Stimulated activated CD8-positive, alpha-beta memory T cell treated with anti-CD3 and anti-CD28 coated beads, Interleukin-7, amount 100 ng/mL, for 1 hour (primary cell): ENCODE results near the gene SFRP5.
A peak's percentile ranks its signal among the peaks of the same experiment; 100 is the strongest.

Experiments
- DNase-seq, 2 donors: peaks; one replicate each; pipeline ENCODE4 v3.0.0-alpha.2; 2020; ENCODE audit warnings: low read depth in 2 of 2

Gene SFRP5

GRCh38 chr10:97771913-97772823 is at the start of gene SFRP5:
Gene SFRP5, minus strand, starts transcription at chr10:97771999. Its CDS starts 166 bp downstream, at chr10:97771833.
- no peak for DNase-seq

GRCh38 chr10:97820096-97820704 is 48.4 kb upstream of the SFRP5 start:
- DNase-seq, result no peak

GRCh38 chr10:97818572-97818971 is 46.8 kb upstream of the SFRP5 start:
- DNase-seq, result no peak

- DNase-seq, result no peak
Observed at GRCh38 chr10:97816609-97817008, 44.8 kb upstream of the SFRP5 start.

GRCh38 chr10:97814996-97815395 is 43.2 kb upstream of the SFRP5 start:
- DNase-seq, result no peak

GRCh38 chr10:97813311-97813710 is 41.5 kb upstream of the SFRP5 start:
- no peak for DNase-seq

- no peak for DNase-seq
Observed at GRCh38 chr10:97812696-97813095, 40.9 kb upstream of the SFRP5 start.

- no peak for DNase-seq
Observed at GRCh38 chr10:97811958-97812357, 40.2 kb upstream of the SFRP5 start.

GRCh38 chr10:97810446-97810845 is 38.6 kb upstream of the SFRP5 start:
- DNase-seq, result no peak

GRCh38 chr10:97805949-97806348 is 34.1 kb upstream of the SFRP5 start:
- DNase-seq, result no peak

GRCh38 chr10:97805096-97805884 is 33.5 kb upstream of the SFRP5 start:
- DNase-seq, result no peak

GRCh38 chr10:97801422-97801821 is 29.6 kb upstream of the SFRP5 start:
- no peak for DNase-seq

GRCh38 chr10:97800474-97800873 is 28.7 kb upstream of the SFRP5 start:
- DNase-seq, result no peak

- no peak for DNase-seq
Observed at GRCh38 chr10:97798958-97799610, 27.3 kb upstream of the SFRP5 start.

- no peak for DNase-seq
Observed at GRCh38 chr10:97796651-97797050, 24.9 kb upstream of the SFRP5 start.

- DNase-seq, result no peak
Observed at GRCh38 chr10:97795886-97796285, 24.1 kb upstream of the SFRP5 start.

- peak; percentile 36 to 56 for DNase-seq
Observed at GRCh38 chr10:97791824-97792721, 20.3 kb upstream of the SFRP5 start.

- no peak for DNase-seq
Observed at GRCh38 chr10:97789770-97790397, 18.1 kb upstream of the SFRP5 start.

- no peak for DNase-seq
Observed at GRCh38 chr10:97788552-97789442, 17.0 kb upstream of the SFRP5 start.
